C4-2B (cell line): ENCODE results near the gene RAPGEF3.

Experiments used
- ZFX ChIP-seq: fragments of 450-650 bp; IDR thresholded peaks from 2 replicates; pipeline ENCODE4 v1.6.1; 2017
- TF ChIP-seq, protein P1 (sequence below): fragments of 450-650 bp; conservative IDR thresholded peaks from 2 replicates; pipeline ENCODE4 v1.5.1; 2017; ENCODE audit warnings: mild to moderate bottlenecking

- TF ChIP-seq, protein P1, sequence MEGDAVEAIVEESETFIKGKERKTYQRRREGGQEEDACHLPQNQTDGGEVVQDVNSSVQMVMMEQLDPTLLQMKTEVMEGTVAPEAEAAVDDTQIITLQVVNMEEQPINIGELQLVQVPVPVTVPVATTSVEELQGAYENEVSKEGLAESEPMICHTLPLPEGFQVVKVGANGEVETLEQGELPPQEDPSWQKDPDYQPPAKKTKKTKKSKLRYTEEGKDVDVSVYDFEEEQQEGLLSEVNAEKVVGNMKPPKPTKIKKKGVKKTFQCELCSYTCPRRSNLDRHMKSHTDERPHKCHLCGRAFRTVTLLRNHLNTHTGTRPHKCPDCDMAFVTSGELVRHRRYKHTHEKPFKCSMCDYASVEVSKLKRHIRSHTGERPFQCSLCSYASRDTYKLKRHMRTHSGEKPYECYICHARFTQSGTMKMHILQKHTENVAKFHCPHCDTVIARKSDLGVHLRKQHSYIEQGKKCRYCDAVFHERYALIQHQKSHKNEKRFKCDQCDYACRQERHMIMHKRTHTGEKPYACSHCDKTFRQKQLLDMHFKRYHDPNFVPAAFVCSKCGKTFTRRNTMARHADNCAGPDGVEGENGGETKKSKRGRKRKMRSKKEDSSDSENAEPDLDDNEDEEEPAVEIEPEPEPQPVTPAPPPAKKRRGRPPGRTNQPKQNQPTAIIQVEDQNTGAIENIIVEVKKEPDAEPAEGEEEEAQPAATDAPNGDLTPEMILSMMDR = no peak
- TF ChIP-seq ZFX = no peak
Observed at GRCh38 chr12:47798382-47798948, 39.8 kb upstream of the RAPGEF3 start.
